Transverse colon (tissue), 4 donors: ENCODE results near the gene IP6K2. TPM values are rescaled to one million over a fixed set of nuclear protein-coding genes. Genes with fewer than 3 reads are reported as not detected.
"Not testable (repeated sequence)": the region's sequence is repeated elsewhere in the genome, so short reads cannot be mapped to it uniquely, and the experiment has no call there.

ENCODE experiments used
- DNase-seq: peaks from one replicate; pipeline ENCODE4 v3.0.0-alpha.2; 2019
- H3K27ac ChIP-seq, 4 donors: fragments of 200-600 bp; sonication (generic); 2 replicates each; pipeline ENCODE4 v1.5.1; 2016 to 2018; ENCODE audit warnings: inconsistent platforms in 4 of 4
- H3K27me3 ChIP-seq: fragments of 200-600 bp; sonication (generic); 2 replicates; pipeline ENCODE4 v1.5.1; 2017; ENCODE audit warnings: inconsistent platforms
- H3K36me3 ChIP-seq, 4 donors: fragments of 200-600 bp; sonication (generic); 2 replicates each; pipeline ENCODE4 v1.5.1; 2017 to 2019; ENCODE audit warnings: inconsistent platforms in 4 of 4
- H3K4me1 ChIP-seq, 4 donors: fragments of 200-600 bp; sonication (generic); 2 replicates each; pipeline ENCODE4 v1.5.1; 2017 to 2020; ENCODE audit warnings: inconsistent platforms in 4 of 4
- H3K4me3 ChIP-seq, 4 donors: fragments of 200-600 bp; sonication (generic); 1 replicate in 1 of 4; 2 replicates in 3 of 4; pipeline versions ENCODE4 v1.5.1 to v1.6.1; 2017 to 2019; ENCODE audit warnings: inconsistent platforms in 4 of 4
- H3K9me3 ChIP-seq, 2 donors: fragments of 200-600 bp; sonication (generic); 2 replicates each; pipeline ENCODE4 v1.5.1; 2017 to 2019; ENCODE audit warnings: inconsistent platforms in 2 of 2
- CTCF ChIP-seq, 5 experiments: fragments of 200-600 bp in 3 of 5; fragments of 450-650 bp in 2 of 5; sonication (generic) in 3 of 5; IDR thresholded peaks; 1 replicate in 2 of 5; 2 replicates in 3 of 5; pipeline ENCODE4 v1.5.1; 2016 to 2017; ENCODE audit warnings: antibody characterized with exemption in 5 of 5, inconsistent platforms in 3 of 5, mild to moderate bottlenecking in 2 of 5, moderate library complexity in 1 of 5
- EP300 ChIP-seq: sonication (generic); formaldehyde crosslinking; IDR thresholded peaks from one replicate; pipeline ENCODE4 v1.6.1; 2017; ENCODE audit warnings: antibody characterized with exemption, low read depth
- POLR2A ChIP-seq: fragments of 450-650 bp; IDR thresholded peaks from one replicate; pipeline ENCODE4 v1.6.1; 2016; ENCODE audit warnings: antibody characterized with exemption, mild to moderate bottlenecking, moderate library complexity
- POLR2AphosphoS5 ChIP-seq, 3 donors: sonication (generic); formaldehyde crosslinking; IDR thresholded peaks; one replicate each; pipeline ENCODE4 v1.6.1; 2016; ENCODE audit warnings: antibody characterized with exemption in 3 of 3
- WGBS, 2 donors: methylation state at CpG; one replicate each; pipeline ENCODE4 v1.1.5; 2018; ENCODE audit warnings: low coverage in 1 of 2; 5-methylcytosine and 5-hydroxymethylcytosine counted together
- in situ Hi-C, 4 donors: fragments of 200-750 bp; cut with MboI; loops; one replicate each; pipeline versions ENCODE4 v1.15.0 to v1.15.1; 2017; ENCODE audit warnings: low sequenced_read_pairs in 3 of 4, low pct_ligation_motif_present in 1 of 4, low pct_unique_long_range_greater_than_20kb in 1 of 4
- intact Hi-C: fragments of 100-400 bp; cut with DNase I; formaldehyde crosslinking; loops from one replicate; pipeline ENCODE4 v1.15.1; 2023; ENCODE audit warnings: low total_unique reads
- total RNA-seq, 4 donors: library from RNA; depleted of rRNA; stranded (reverse); fragments of >200 nt; gene quantifications; one replicate each; pipeline ENCODE4 v1.1.0, GENCODE V29; 2016

The IP6K2 gene
- total RNA-seq = 100 to 1,000 TPM; 169 to 255 (median 225) TPM

GRCh38 chr3:48716982-48717746 lies at the start of gene IP6K2:
TSS of gene IP6K2 (minus strand) at chr3:48717221. CDS start at chr3:48695291, 21,930 bp downstream.
- 2 to 28% methylated on average over 3 to 38 of the region's 38 CpGs for WGBS, 2 donors
- Histone ChIP-seq H3K4me3 (peak within 1 kb of the TSS; percentile 81 to 97 (median 90)), H3K27me3 (no peaks in the 10 kb centered on the region), H3K27ac (peak within 1 kb of the TSS; percentile 91 to 93 (median 92)), H3K9me3 (no peaks in the 10 kb centered on the region), H3K4me1 (peaks cover 12 to 75% (median 55%) of the 10 kb centered on the region in 4 donors), H3K36me3 (peaks cover 0 to 7% (median 2%) of the 10 kb centered on the region in 4 donors)
- peak; percentile 99 for DNase-seq
- TF ChIP-seq CTCF (IDR thresholded peaks at IDR 0.05) (no peak), POLR2AphosphoS5 (IDR thresholded peaks at IDR 0.05) (peak; percentile 82 to 91 (median 91)), POLR2A (peak; percentile 91)
- in situ Hi-C loops = no loop called here
- intact Hi-C loops = no loop called here

GRCh38 chr3:48765376-48765775 lies 48.4 kb upstream of the IP6K2 start:
- no peaks in the 10 kb centered on the region for H3K4me1 ChIP-seq
- peaks cover 0 to 18% (median 7%) of the 10 kb centered on the region in 4 donors for H3K36me3 ChIP-seq
- H3K4me3 ChIP-seq = no peak overlapping the region
- H3K27ac ChIP-seq = no peak overlapping the region
- no peak for DNase-seq
- intact Hi-C loops = no loop called here
- H3K9me3 ChIP-seq = no peaks in the 10 kb centered on the region
- WGBS, 2 donors = 50% methylated on average over 1 of the region's 1 CpG; no CpG with 5 or more reads in 1 of the 2 donors
- TF ChIP-seq POLR2AphosphoS5 (IDR thresholded peaks at IDR 0.05) = no peak
- TF ChIP-seq POLR2A = no peak
- peak in 4 of 5 experiments; percentile 13 to 47 (median 26) for TF ChIP-seq CTCF (IDR thresholded peaks at IDR 0.05)
- no peak for TF ChIP-seq EP300
- H3K27me3 ChIP-seq = no peaks in the 10 kb centered on the region
- in situ Hi-C loops = no loop called here

- in situ Hi-C loops (no loop called here), intact Hi-C loops (no loop called here)
- no peak for DNase-seq
- no peak overlapping the region for H3K4me3 ChIP-seq
- H3K27me3 ChIP-seq = no peaks in the 10 kb centered on the region
- TF ChIP-seq POLR2A (no peak), EP300 (no peak), CTCF (IDR thresholded peaks at IDR 0.05) (no peak), POLR2AphosphoS5 (IDR thresholded peaks at IDR 0.05) (no peak)
- H3K9me3 ChIP-seq = no peaks in the 10 kb centered on the region
- H3K27ac ChIP-seq = no peak overlapping the region
- no peaks in the 10 kb centered on the region for H3K4me1 ChIP-seq
- WGBS, 2 donors = 70 to 81% methylated on average over 2 to 3 of the region's 3 CpGs
- peaks cover 0 to 18% (median 7%) of the 10 kb centered on the region in 4 donors for H3K36me3 ChIP-seq
These were observed 45.8 kb upstream of the IP6K2 start for GRCh38 chr3:48762816-48763215.

- H3K27me3 ChIP-seq, DNase-seq, in situ Hi-C loops, H3K4me1 ChIP-seq, H3K9me3 ChIP-seq, H3K4me3 ChIP-seq, H3K27ac ChIP-seq, intact Hi-C loops: not testable (repeated sequence)
- H3K36me3 ChIP-seq = peaks cover 0 to 22% (median 9%) of the 10 kb centered on the region in 4 donors
- 96 to 97% methylated on average over 5 of the region's 5 CpGs for WGBS, 2 donors
These were observed 43.0 kb upstream of the IP6K2 start for GRCh38 chr3:48759991-48760540.

- H3K36me3 ChIP-seq = peaks cover 0 to 19% (median 6%) of the 10 kb centered on the region in 4 donors
- DNase-seq, H3K27ac ChIP-seq, H3K4me3 ChIP-seq, H3K9me3 ChIP-seq, H3K4me1 ChIP-seq, H3K27me3 ChIP-seq, intact Hi-C loops, in situ Hi-C loops: not testable (repeated sequence)
- WGBS, 2 donors = 97 to 100% methylated on average over 4 to 6 of the region's 6 CpGs
These were observed 42.5 kb upstream of the IP6K2 start for GRCh38 chr3:48759531-48759930.
